ENCODE results near the gene GADD45G. TPM values are rescaled to one million over a fixed set of nuclear protein-coding genes. Genes with fewer than 3 reads are reported as not detected.

The GADD45G gene
- total and polyA plus RNA-seq, 2 experiments from 2014 or later: 12.7 to 24.1 TPM

- no peaks in the 10 kb centered on the region for H3K9me3 Mint-ChIP-seq
- H3K27me3 ChIP-seq (ENCODE audit: insufficient read depth): no peaks in the 10 kb centered on the region
- H3K4me1 Mint-ChIP-seq: peaks cover 9% of the 10 kb centered on the region
- H3F3A ChIP-seq (replicated peaks; ENCODE audit: low read depth): no peaks in the 10 kb centered on the region
- DNase-seq (ENCODE audit: low spot score): no peak
- H2AFZ ChIP-seq: no peak overlapping the region
- H3K4me2 ChIP-seq: no peak overlapping the region
- no peaks in the 10 kb centered on the region for H3K36me3 Mint-ChIP-seq (ENCODE audit: low read depth)
- no peak overlapping the region for H3K27ac Mint-ChIP-seq
- no peaks in the 10 kb centered on the region for H4K20me1 ChIP-seq (replicated peaks; ENCODE audit: insufficient read depth)
- H3K4me3 Mint-ChIP-seq: no peak overlapping the region
- H3K36me3 ChIP-seq (ENCODE audit: insufficient read depth): no peaks in the 10 kb centered on the region
- no peak overlapping the region for H3K4me3 ChIP-seq
- H3K9me2 ChIP-seq (ENCODE audit: insufficient read depth): no peaks in the 10 kb centered on the region
- no peak overlapping the region for H3K27ac ChIP-seq (ENCODE audit: low read depth)
- ATAC-seq: no peak
- no peaks in the 10 kb centered on the region for H3K4me1 ChIP-seq (ENCODE audit: insufficient read depth)
- H3K79me2 ChIP-seq (replicated peaks; ENCODE audit: insufficient read depth): no peaks in the 10 kb centered on the region
- TF ChIP-seq ZNF462 (CRISPR knock-in tag; IDR thresholded peaks at IDR 0.05) (no peak), EZH2 (IDR thresholded peaks at IDR 0.05; ENCODE audit: low read depth, unreplicated experiment) (no peak), ZNF331 (CRISPR knock-in tag; IDR thresholded peaks at IDR 0.05; ENCODE audit: low read depth) (no peak), STAT1 (IDR thresholded peaks at IDR 0.05; ENCODE audit: unreplicated experiment) (no peak), NANOG (IDR thresholded peaks at IDR 0.05; ENCODE audit: borderline replicate concordance) (no peak), CREB1 (CRISPR knock-in tag; IDR thresholded peaks at IDR 0.05; ENCODE audit: low read depth) (no peak), CTCF (conservative IDR thresholded peaks at IDR 0.05; ENCODE audit: low read depth in 2 of 2) (no peak), EZH2phosphoT487 (IDR thresholded peaks at IDR 0.05; ENCODE audit: unreplicated experiment) (no peak), POLR2AphosphoS5 (IDR thresholded peaks at IDR 0.05; ENCODE audit: low read depth) (no peak), JUNB (IDR thresholded peaks at IDR 0.05; ENCODE audit: unreplicated experiment) (no peak), ZNF114 (CRISPR knock-in tag; IDR thresholded peaks at IDR 0.05) (no peak)
- TF ChIP-seq, protein P1, sequence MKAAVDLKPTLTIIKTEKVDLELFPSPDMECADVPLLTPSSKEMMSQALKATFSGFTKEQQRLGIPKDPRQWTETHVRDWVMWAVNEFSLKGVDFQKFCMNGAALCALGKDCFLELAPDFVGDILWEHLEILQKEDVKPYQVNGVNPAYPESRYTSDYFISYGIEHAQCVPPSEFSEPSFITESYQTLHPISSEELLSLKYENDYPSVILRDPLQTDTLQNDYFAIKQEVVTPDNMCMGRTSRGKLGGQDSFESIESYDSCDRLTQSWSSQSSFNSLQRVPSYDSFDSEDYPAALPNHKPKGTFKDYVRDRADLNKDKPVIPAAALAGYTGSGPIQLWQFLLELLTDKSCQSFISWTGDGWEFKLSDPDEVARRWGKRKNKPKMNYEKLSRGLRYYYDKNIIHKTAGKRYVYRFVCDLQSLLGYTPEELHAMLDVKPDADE (IDR thresholded peaks at IDR 0.05): no peak
- TF ChIP-seq, protein P2, sequence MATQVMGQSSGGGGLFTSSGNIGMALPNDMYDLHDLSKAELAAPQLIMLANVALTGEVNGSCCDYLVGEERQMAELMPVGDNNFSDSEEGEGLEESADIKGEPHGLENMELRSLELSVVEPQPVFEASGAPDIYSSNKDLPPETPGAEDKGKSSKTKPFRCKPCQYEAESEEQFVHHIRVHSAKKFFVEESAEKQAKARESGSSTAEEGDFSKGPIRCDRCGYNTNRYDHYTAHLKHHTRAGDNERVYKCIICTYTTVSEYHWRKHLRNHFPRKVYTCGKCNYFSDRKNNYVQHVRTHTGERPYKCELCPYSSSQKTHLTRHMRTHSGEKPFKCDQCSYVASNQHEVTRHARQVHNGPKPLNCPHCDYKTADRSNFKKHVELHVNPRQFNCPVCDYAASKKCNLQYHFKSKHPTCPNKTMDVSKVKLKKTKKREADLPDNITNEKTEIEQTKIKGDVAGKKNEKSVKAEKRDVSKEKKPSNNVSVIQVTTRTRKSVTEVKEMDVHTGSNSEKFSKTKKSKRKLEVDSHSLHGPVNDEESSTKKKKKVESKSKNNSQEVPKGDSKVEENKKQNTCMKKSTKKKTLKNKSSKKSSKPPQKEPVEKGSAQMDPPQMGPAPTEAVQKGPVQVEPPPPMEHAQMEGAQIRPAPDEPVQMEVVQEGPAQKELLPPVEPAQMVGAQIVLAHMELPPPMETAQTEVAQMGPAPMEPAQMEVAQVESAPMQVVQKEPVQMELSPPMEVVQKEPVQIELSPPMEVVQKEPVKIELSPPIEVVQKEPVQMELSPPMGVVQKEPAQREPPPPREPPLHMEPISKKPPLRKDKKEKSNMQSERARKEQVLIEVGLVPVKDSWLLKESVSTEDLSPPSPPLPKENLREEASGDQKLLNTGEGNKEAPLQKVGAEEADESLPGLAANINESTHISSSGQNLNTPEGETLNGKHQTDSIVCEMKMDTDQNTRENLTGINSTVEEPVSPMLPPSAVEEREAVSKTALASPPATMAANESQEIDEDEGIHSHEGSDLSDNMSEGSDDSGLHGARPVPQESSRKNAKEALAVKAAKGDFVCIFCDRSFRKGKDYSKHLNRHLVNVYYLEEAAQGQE (IDR thresholded peaks at IDR 0.05; ENCODE audit: unreplicated experiment): no peak
- peaks cover 2% of the 10 kb centered on the region for H3K27me3 Mint-ChIP-seq (ENCODE audit: insufficient read depth, low read depth, poor library complexity)
Measured at GRCh38 chr9:89558948-89559347, 45.9 kb upstream of the GADD45G start.
